H1 (cell line): ENCODE measurements around the gene TFF2. TPM values are rescaled to one million over a fixed set of nuclear protein-coding genes. Genes with fewer than 3 reads are reported as not detected.

Experiments
- CTCF ChIA-PET: fragments of 300-600 bp; sonication (Branson Sonifier 250); formaldehyde crosslinking; loops from one replicate; lab custom pipeline; 2021; ENCODE audit not compliant: partially characterized antibody; lab: Charles Lee
- POLR2A ChIA-PET: fragments of 300-600 bp; sonication (Branson Sonifier 250); formaldehyde crosslinking; loops from one replicate; lab custom pipeline; 2021; ENCODE audit warnings: inconsistent platforms; ENCODE audit not compliant: partially characterized antibody; lab: Charles Lee
- DNase-seq, 2 experiments: peaks; one replicate each; pipeline versions ENCODE4 v3.0.0 to v3.0.0-alpha.2; 2010 to 2022; ENCODE audit warnings: low spot score in 2 of 2, low read depth in 1 of 2, mixed read lengths in 1 of 2
- FAIRE-seq: peaks from 2 replicates; lab custom pipeline; 2011; peaks lifted over from hg19 to GRCh38; lab: Jason Lieb, UNC
- H2AFZ ChIP-seq: 2 replicates; pipeline ENCODE4 v1.8.1; 2012; ENCODE audit warnings: low read length, inconsistent platforms
- H2AK5ac ChIP-seq: 2 replicates; pipeline ENCODE4 v1.6.1; 2013; ENCODE audit warnings: low read depth, low read length
- H2BK120ac ChIP-seq: replicated peaks from 2 replicates; pipeline ENCODE3; 2013; ENCODE audit warnings: low read depth, low read length, inconsistent platforms
- H2BK12ac ChIP-seq: 2 replicates; pipeline ENCODE4 v1.6.1; 2013; ENCODE audit warnings: low read depth, low read length
- H2BK15ac ChIP-seq: 2 replicates; pipeline ENCODE4 v1.6.1; 2013; ENCODE audit warnings: low read length
- H2BK20ac ChIP-seq: 2 replicates; pipeline ENCODE4 v1.6.1; 2013; ENCODE audit warnings: low read length
- H2BK5ac ChIP-seq: 2 replicates; pipeline ENCODE4 v1.6.1; 2013; ENCODE audit warnings: low read depth, low read length
- H3K14ac ChIP-seq: 2 replicates; pipeline ENCODE4 v1.6.1; 2013; ENCODE audit warnings: inconsistent platforms; ENCODE audit not compliant: insufficient read length
- H3K18ac ChIP-seq: 2 replicates; pipeline ENCODE4 v1.6.1; 2013; ENCODE audit warnings: low read length; ENCODE audit errors: extremely low read depth
- H3K23ac ChIP-seq: 2 replicates; pipeline ENCODE4 v1.6.1; 2013; ENCODE audit warnings: inconsistent platforms; ENCODE audit not compliant: insufficient read length
- H3K23me2 ChIP-seq: 2 replicates; pipeline ENCODE4 v1.6.1; 2013; ENCODE audit warnings: low read depth, low read length
- H3K27ac ChIP-seq: 2 replicates; pipeline ENCODE4 v1.6.1; 2011; ENCODE audit warnings: low read depth, low read length, inconsistent platforms
- H3K27me3 ChIP-seq, 4 experiments: replicated peaks in 1 of 4; 1 replicate in 1 of 4; 2 replicates in 3 of 4; pipeline versions ENCODE4 v1.6.1 to v1.8.1; 2011 to 2013; ENCODE audit warnings: low read length in 3 of 4, mild to moderate bottlenecking in 3 of 4, inconsistent platforms in 2 of 4, mixed read lengths in 2 of 4, moderate library complexity in 1 of 4; ENCODE audit not compliant: control insufficient read depth in 3 of 4, insufficient read depth in 3 of 4; ENCODE audit errors: extremely low read depth in 1 of 4
- H3K36me3 ChIP-seq, 4 experiments: 2 replicates each; pipeline versions ENCODE4 v1.6.1 to v1.8.1; 2011 to 2013; ENCODE audit warnings: mild to moderate bottlenecking in 4 of 4, low read length in 3 of 4, moderate library complexity in 2 of 4, control low read depth in 1 of 4, inconsistent platforms in 1 of 4; ENCODE audit not compliant: insufficient read depth in 4 of 4, control insufficient read depth in 2 of 4
- H3K4ac ChIP-seq: replicated peaks from 2 replicates; pipeline ENCODE3; 2013; ENCODE audit warnings: low read length, low read depth, mixed read lengths, inconsistent platforms; ENCODE audit not compliant: insufficient read length
- H3K4me1 ChIP-seq, 4 experiments: replicated peaks in 1 of 4; 1 replicate in 1 of 4; 2 replicates in 3 of 4; pipeline versions ENCODE4 v1.6.1 to v1.8.1; 2011 to 2013; ENCODE audit warnings: low read length in 3 of 4, inconsistent platforms in 2 of 4, mixed read lengths in 1 of 4; ENCODE audit not compliant: insufficient read depth in 4 of 4, control insufficient read depth in 3 of 4
- H3K4me2 ChIP-seq, 2 experiments: 2 replicates each; pipeline versions ENCODE4 v1.6.1 to v1.8.1; 2011 to 2013; ENCODE audit warnings: low read depth in 2 of 2, low read length in 2 of 2, control low read depth in 1 of 2, inconsistent platforms in 1 of 2, mild to moderate bottlenecking in 1 of 2; ENCODE audit not compliant: insufficient read depth in 1 of 2
- H3K4me3 ChIP-seq, 4 experiments: fragments of 200-600, 300-600 bp in 1 of 4; sonication (generic), shearing (Covaris generic), sonication (Bioruptor Twin) in 1 of 4; 2 replicates each; pipeline versions ENCODE4 v1.5.1 to v1.8.1; 2011 to 2016; ENCODE audit warnings: low read length in 4 of 4, low read depth in 3 of 4, control low read depth in 2 of 4, inconsistent platforms in 2 of 4, mild to moderate bottlenecking in 2 of 4, mixed read lengths in 1 of 4, moderate library complexity in 1 of 4; ENCODE audit not compliant: insufficient read depth in 2 of 4; ENCODE audit errors: extremely low read depth in 1 of 4
- H3K56ac ChIP-seq: replicated peaks from 2 replicates; pipeline ENCODE3; 2013; ENCODE audit warnings: low read depth, mild to moderate bottlenecking, mixed read lengths, low read length, inconsistent platforms; ENCODE audit not compliant: insufficient read length
- H3K79me1 ChIP-seq: 2 replicates; pipeline ENCODE4 v1.6.1; 2013; ENCODE audit warnings: low read depth, low read length, control low read depth
- H3K79me2 ChIP-seq, 2 experiments: 2 replicates each; pipeline versions ENCODE4 v1.6.1 to v1.8.1; 2012 to 2013; ENCODE audit warnings: low read length in 2 of 2, mild to moderate bottlenecking in 2 of 2, inconsistent platforms in 1 of 2; ENCODE audit not compliant: insufficient read depth in 2 of 2, control insufficient read depth in 1 of 2
- H3K9ac ChIP-seq, 4 experiments: replicated peaks in 1 of 4; 1 replicate in 1 of 4; 2 replicates in 3 of 4; pipeline versions ENCODE4 v1.6.1 to v1.8.1; 2011 to 2013; ENCODE audit warnings: low read depth in 3 of 4, low read length in 3 of 4, control low read depth in 2 of 4, mild to moderate bottlenecking in 2 of 4, moderate library complexity in 2 of 4, inconsistent platforms in 1 of 4; ENCODE audit errors: extremely low read depth in 1 of 4
- H3K9me3 ChIP-seq, 2 experiments: 2 replicates each; pipeline versions ENCODE4 v1.6.1 to v1.8.1; 2012 to 2013; ENCODE audit warnings: mild to moderate bottlenecking in 2 of 2, moderate library complexity in 2 of 2, control low read depth in 1 of 2, inconsistent platforms in 1 of 2, low read depth in 1 of 2, low read length in 1 of 2, mixed read lengths in 1 of 2; ENCODE audit not compliant: insufficient read depth in 2 of 2
- H4K20me1 ChIP-seq, 2 experiments: replicated peaks in 1 of 2; 2 replicates each; pipeline versions ENCODE3 to v1.8.1; 2011 to 2013; ENCODE audit warnings: inconsistent platforms in 2 of 2, low read length in 2 of 2, mild to moderate bottlenecking in 1 of 2; ENCODE audit not compliant: insufficient read depth in 2 of 2, control insufficient read depth in 1 of 2
- H4K5ac ChIP-seq: 2 replicates; pipeline ENCODE4 v1.6.1; 2013; ENCODE audit warnings: low read length, low read depth, mixed read lengths, inconsistent platforms; ENCODE audit not compliant: insufficient read length
- H4K8ac ChIP-seq: 2 replicates; pipeline ENCODE4 v1.8.0; 2013; ENCODE audit warnings: mild to moderate bottlenecking, moderate library complexity, low read length, inconsistent platforms; ENCODE audit not compliant: insufficient read depth; ENCODE audit errors: extremely low read depth
- H4K91ac ChIP-seq: replicated peaks from 2 replicates; pipeline ENCODE3; 2013; ENCODE audit warnings: low read length, mixed read lengths, inconsistent platforms; ENCODE audit not compliant: insufficient read length
- CTCF ChIP-seq, 3 experiments: IDR thresholded peaks; 1 replicate in 2 of 3; 2 replicates in 1 of 3; pipeline versions ENCODE4 v1.5.1 to v1.6.1; 2011; ENCODE audit warnings: low read length in 3 of 3, mild to moderate bottlenecking in 3 of 3, inconsistent platforms in 2 of 3, low read depth in 1 of 3, moderate library complexity in 1 of 3; ENCODE audit not compliant: insufficient read depth in 1 of 3; ENCODE audit errors: control extremely low read depth in 1 of 3
- E2F6 ChIP-seq: IDR thresholded peaks from 2 replicates; pipeline ENCODE4 v1.6.1; 2012; ENCODE audit warnings: inconsistent platforms
- FOSL1 ChIP-seq: IDR thresholded peaks from 2 replicates; pipeline ENCODE4 v1.6.1; 2011; ENCODE audit warnings: mild to moderate bottlenecking, low read depth, low read length, moderate library complexity; ENCODE audit not compliant: insufficient read depth
- NRF1 ChIP-seq: IDR thresholded peaks from 2 replicates; pipeline ENCODE4 v1.6.1; 2011; ENCODE audit warnings: mild to moderate bottlenecking, low read depth, low read length, improper control_type of control experiment
- RAD21 ChIP-seq, 2 experiments: IDR thresholded peaks in 1 of 2; conservative IDR thresholded peaks in 1 of 2; 2 replicates each; pipeline ENCODE4 v1.6.1; 2011; ENCODE audit warnings: low read depth in 2 of 2, low read length in 2 of 2, improper control_type of control experiment in 1 of 2, inconsistent platforms in 1 of 2, mild to moderate bottlenecking in 1 of 2, moderate library complexity in 1 of 2
- YY1 ChIP-seq: IDR thresholded peaks from 2 replicates; pipeline ENCODE4 v1.6.1; 2011; ENCODE audit warnings: low read depth, mild to moderate bottlenecking, low read length
- WGBS, 2 experiments: shearing (Covaris generic) in 1 of 2; methylation state at CpG; one replicate each; pipeline versions ENCODE4 v1.1.6 to v1.1.7; 2013 to 2015; ENCODE audit warnings: low lambda C conversion rate in 2 of 2, mixed read lengths in 2 of 2, inconsistent platforms in 1 of 2, low coverage in 1 of 2, missing lambda C conversion rate in 1 of 2; ENCODE audit not compliant: insufficient replicate concordance in 2 of 2, insufficient coverage in 1 of 2, insufficient read length in 1 of 2; ENCODE audit errors: extremely low coverage in 1 of 2, missing lambda C conversion rate in 1 of 2; 5-methylcytosine and 5-hydroxymethylcytosine counted together
- polyA plus RNA-seq, 7 experiments: library from polyadenylated mRNA; depleted of rRNA in 3 of 7; stranded (reverse) in 5 of 7; unstranded in 2 of 7; fragments of >200 nt in 5 of 7; fragments of 200-250 nt in 2 of 7; gene quantifications; 1 replicate in 5 of 7; 2 replicates in 1 of 7; 4 replicates in 1 of 7; pipeline versions ENCODE4 v1.2.1 to v1.2.3, GENCODE V29; 2011 to 2013; ENCODE audit warnings: missing spikeins in 2 of 7, mixed read lengths in 2 of 7
- total RNA-seq: library from RNA; stranded (reverse); fragmentation: NEBNext Ultra II Directional; extraction: Animal tissue kit (Norgen Biotek cat#: 25700); gene quantifications from 2 replicates; pipeline ENCODE4 v1.2.1, GENCODE V29; 2021
- TF ChIP-seq, protein P1 (sequence below): IDR thresholded peaks from 2 replicates; pipeline ENCODE4 v1.6.1; 2012; ENCODE audit warnings: inconsistent platforms

The TFF2 gene
- total and polyA plus RNA-seq, 2 of the 8 experiments (the other 6 are each of a cell fraction or from before 2014, with no cell fraction given) = not detected

GRCh38 chr21:42381347-42381984 is 30.7 kb upstream of the TFF2 start:
- no peaks in the 10 kb centered on the region for H3K4me1 ChIP-seq
- H3K4me3 ChIP-seq = no peak overlapping the region
- no peak for FAIRE-seq
- H3K79me2 ChIP-seq = no peaks in the 10 kb centered on the region
- no peak overlapping the region for H3K27ac ChIP-seq
- no peaks in the 10 kb centered on the region; a peak in 1 of 7 replicates for H3K27me3 ChIP-seq
- no peak overlapping the region for H3K23ac ChIP-seq
- H3K4ac ChIP-seq = no peak overlapping the region
- 79% methylated on average over 1 of the region's 1 CpG; no CpG with 5 or more reads in 1 of the 2 experiments for WGBS, 2 experiments
- H2BK5ac ChIP-seq = no peak overlapping the region
- H2BK15ac ChIP-seq = no peak overlapping the region
- H2AK5ac ChIP-seq = no peak overlapping the region
- H2BK20ac ChIP-seq = no peak overlapping the region
- no peaks in the 10 kb centered on the region for H3K36me3 ChIP-seq
- ChIA-PET CTCF (interaction anchor here (0.6 to 3.0 kb wide), 29 partner anchors 8 to 342 kb away, joined by 3 to 29 read pairs (median 4); partner anchors contain the start of genes TFF1, TFF3 and UBASH3A), POLR2A (interaction anchor here (0.5 kb wide), 1 partner anchor 31 kb away, joined by 4 read pairs; no protein-coding TSS in a partner anchor)
- H3K56ac ChIP-seq = no peak overlapping the region
- TF ChIP-seq RAD21 (IDR thresholded peaks at IDR 0.05 in 1 of 2, conservative IDR thresholded peaks at IDR 0.05 in 1 of 2; ENCODE audit: low read depth in 2 of 2, low read length in 2 of 2) = peak; percentile 78 to 84
- TF ChIP-seq E2F6 = peak; percentile 26; the same call in 1 of the 2 replicates
- TF ChIP-seq NRF1 = no peak
- TF ChIP-seq, protein P1, sequence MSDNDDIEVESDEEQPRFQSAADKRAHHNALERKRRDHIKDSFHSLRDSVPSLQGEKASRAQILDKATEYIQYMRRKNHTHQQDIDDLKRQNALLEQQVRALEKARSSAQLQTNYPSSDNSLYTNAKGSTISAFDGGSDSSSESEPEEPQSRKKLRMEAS = peak; percentile 60; the same call in 1 of the 2 replicates
- TF ChIP-seq FOSL1 = no peak
- peak; percentile 73 to 99 (median 87) for TF ChIP-seq CTCF (IDR thresholded peaks at IDR 0.05; ENCODE audit: control extremely low read depth in 1 of 3, insufficient read depth in 1 of 3, low read depth in 1 of 3, low read length in 3 of 3)
- TF ChIP-seq YY1 = peak; percentile 81
- no peak overlapping the region for H4K5ac ChIP-seq
- no peak overlapping the region for H3K4me2 ChIP-seq
- no peak overlapping the region for H2BK120ac ChIP-seq
- no peak for DNase-seq
- H3K79me1 ChIP-seq = no peaks in the 10 kb centered on the region; the same call in 1 of the 2 replicates
- no peaks in the 10 kb centered on the region for H3K9me3 ChIP-seq
- no peak overlapping the region for H4K91ac ChIP-seq
- no peak overlapping the region for H2AFZ ChIP-seq
- H3K18ac ChIP-seq = no peak overlapping the region
- no peak overlapping the region for H2BK12ac ChIP-seq
- no peaks in the 10 kb centered on the region for H3K23me2 ChIP-seq
- peaks cover 0 to 3% of the 10 kb centered on the region in 2 experiments for H4K20me1 ChIP-seq
- no peak overlapping the region for H3K9ac ChIP-seq
- no peak overlapping the region for H3K14ac ChIP-seq
- no peak overlapping the region; the same call in 1 of the 2 replicates for H4K8ac ChIP-seq
